CD4-positive, alpha-beta memory T cell (primary cell): ENCODE measurements around the gene PAM16. TPM values are rescaled to one million over a fixed set of nuclear protein-coding genes. Genes with fewer than 3 reads are reported as not detected.

ENCODE experiments used
- CTCF ChIA-PET: fragments of 350-600 bp; sonication (Branson Sonifier 250); formaldehyde crosslinking; loops from one replicate; lab custom pipeline; 2021; ENCODE audit warnings: inconsistent platforms; ENCODE audit not compliant: partially characterized antibody; lab: Charles Lee
- POLR2A ChIA-PET: fragments of 350-600 bp; sonication (Branson Sonifier 250); formaldehyde crosslinking; loops from one replicate; lab custom pipeline; 2021; ENCODE audit not compliant: partially characterized antibody; lab: Charles Lee
- DNase-seq, 5 donors: peaks; one replicate each; pipeline versions ENCODE4 v3.0.0 to v3.0.0-alpha.2; 2020 to 2022; ENCODE audit warnings: mixed read lengths in 1 of 5
- H3K27ac ChIP-seq: one replicate; pipeline ENCODE4 v1.7.0; 2013; ENCODE audit warnings: low read depth, low read length
- H3K27me3 ChIP-seq: 2 replicates; pipeline ENCODE4 v1.7.0; 2013; ENCODE audit warnings: mild to moderate bottlenecking, low read length, moderate library complexity; ENCODE audit not compliant: insufficient read depth
- H3K36me3 ChIP-seq: 2 replicates; pipeline ENCODE4 v1.7.0; 2013; ENCODE audit warnings: mild to moderate bottlenecking, low read length, moderate library complexity; ENCODE audit not compliant: insufficient read depth
- H3K4me1 ChIP-seq: 2 replicates; pipeline ENCODE4 v1.7.0; 2013; ENCODE audit warnings: mild to moderate bottlenecking, low read length, moderate library complexity; ENCODE audit not compliant: insufficient read depth
- H3K4me3 ChIP-seq, 2 donors: one replicate each; pipeline ENCODE4 v1.7.0; 2013; ENCODE audit warnings: low read length in 2 of 2, mild to moderate bottlenecking in 1 of 2
- H3K9me3 ChIP-seq, 2 donors: one replicate each; pipeline ENCODE4 v1.7.0; 2013; ENCODE audit warnings: low read length in 2 of 2, control low read depth in 1 of 2; ENCODE audit not compliant: control insufficient read depth in 1 of 2
- H3K27ac Mint-ChIP-seq, 7 donors: one replicate each; pipeline ENCODE4 v1.8.0; 2020 to 2021; ENCODE audit warnings: mixed read lengths in 7 of 7, mild to moderate bottlenecking in 6 of 7, inconsistent platforms in 3 of 7, moderate library complexity in 3 of 7
- H3K27me3 Mint-ChIP-seq, 2 donors: one replicate each; pipeline ENCODE4 v1.8.0; 2020 to 2021; ENCODE audit warnings: mixed read lengths in 2 of 2
- H3K36me3 Mint-ChIP-seq, 2 donors: one replicate each; pipeline ENCODE4 v1.8.0; 2020 to 2021; ENCODE audit warnings: mixed read lengths in 2 of 2, inconsistent platforms in 1 of 2, mild to moderate bottlenecking in 1 of 2
- H3K4me1 Mint-ChIP-seq, 4 donors: one replicate each; pipeline ENCODE4 v1.8.0; 2020 to 2021; ENCODE audit warnings: mixed read lengths in 4 of 4, mild to moderate bottlenecking in 1 of 4
- H3K4me3 Mint-ChIP-seq, 8 donors: one replicate each; pipeline ENCODE4 v1.8.0; 2020 to 2021; ENCODE audit warnings: mixed read lengths in 8 of 8, mild to moderate bottlenecking in 7 of 8, moderate library complexity in 6 of 8, inconsistent platforms in 3 of 8
- H3K9me3 Mint-ChIP-seq, 8 donors: one replicate each; pipeline ENCODE4 v1.8.0; 2020 to 2021; ENCODE audit warnings: mixed read lengths in 8 of 8, mild to moderate bottlenecking in 5 of 8, inconsistent platforms in 3 of 8, moderate library complexity in 1 of 8
- intact Hi-C: fragments of 100-400 bp; cut with micrococcal nuclease; formaldehyde crosslinking; loops from one replicate; pipeline ENCODE4 v1.15.1; 2023
- polyA plus RNA-seq, 2 donors: library from polyadenylated mRNA; unstranded; fragments of 300-500 nt; fragmentation: Illumina TruSeq; gene quantifications; one replicate each; pipeline ENCODE4 v1.2.3, GENCODE V29; 2021
- total RNA-seq, 2 experiments: library from RNA; stranded (reverse); gene quantifications; one replicate each; pipeline ENCODE4 v1.2.3, GENCODE V29; 2021

Gene PAM16
- total and polyA plus RNA-seq, 4 experiments from 2014 or later: 34.6 to 54.8 (median 36.7) TPM

DNA sequence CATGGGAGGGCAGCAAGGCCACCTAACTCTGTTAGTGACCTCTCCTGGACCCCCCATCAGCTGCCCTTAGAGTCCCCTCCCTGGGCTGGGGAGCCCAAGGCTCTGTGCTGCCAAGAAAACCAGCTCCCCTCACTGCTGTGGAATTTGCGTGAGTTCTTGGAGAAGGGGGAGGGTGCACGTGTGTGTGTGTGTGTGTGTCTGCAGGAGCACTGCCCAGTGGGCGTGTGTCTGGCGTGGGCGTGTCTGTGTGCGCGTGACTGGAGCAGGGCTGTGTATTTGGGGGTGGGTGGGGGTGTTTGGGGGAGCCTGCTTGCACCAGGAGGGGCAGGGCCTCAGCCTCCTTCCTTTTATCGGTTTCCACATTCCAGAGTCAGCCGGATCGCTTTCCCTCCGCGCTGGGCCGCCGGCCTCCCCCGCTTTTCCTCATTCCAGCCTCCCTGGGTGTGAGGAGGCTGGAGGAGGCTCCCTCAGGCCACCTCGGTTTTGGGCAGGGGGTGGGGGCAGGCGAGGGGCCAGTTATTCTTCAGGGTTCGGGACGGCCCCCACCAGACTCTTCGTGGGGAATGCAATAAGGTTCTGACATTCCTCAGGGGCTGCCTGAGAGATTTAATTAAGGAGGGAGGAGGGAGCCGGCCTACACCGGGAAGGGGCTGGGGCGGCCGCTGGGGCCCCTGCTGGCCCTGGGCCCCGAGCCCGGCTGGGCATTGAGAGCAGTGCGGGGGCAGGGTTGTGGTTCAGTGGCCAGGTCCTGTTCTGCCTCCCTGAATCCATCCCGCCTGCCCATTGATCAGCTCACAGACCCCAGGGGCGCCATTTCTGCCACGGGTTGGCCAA lies 23.0 kb upstream of the PAM16 start:
- Mint-ChIP-seq H3K4me3 (peak overlapping the region in 2 of 8 donors; percentile 17 to 57), H3K4me1 (peaks cover 12 to 51% (median 33%) of the 10 kb centered on the region in 4 donors), H3K9me3 (peaks cover 0 to 2% (median 0%) of the 10 kb centered on the region in 8 donors), H3K27me3 (no peaks in the 10 kb centered on the region), H3K27ac (peak overlapping the region in 6 of 7 donors; percentile 32 to 89 (median 72)), H3K36me3 (peaks cover 0 to 24% of the 10 kb centered on the region in 2 donors)
- H3K27me3 ChIP-seq: no peaks in the 10 kb centered on the region
- peaks cover 43% of the 10 kb centered on the region for H3K4me1 ChIP-seq
- ChIA-PET CTCF (interaction anchor here (1.0 to 2.2 kb wide), 3 partner anchors 15 to 114 kb away, joined by 4 to 6 read pairs (median 4); no protein-coding TSS in a partner anchor), POLR2A (no interaction called here)
- no peak overlapping the region for H3K4me3 ChIP-seq
- no peak overlapping the region for H3K27ac ChIP-seq
- H3K36me3 ChIP-seq: peaks cover 3% of the 10 kb centered on the region
- intact Hi-C loops: no loop called here
- no peaks in the 10 kb centered on the region for H3K9me3 ChIP-seq
- DNase-seq: no peak

GRCh38 chr16:4373356-4373908 lies 22.3 kb upstream of the PAM16 start:
- Mint-ChIP-seq H3K27me3 (no peaks in the 10 kb centered on the region), H3K27ac (peak overlapping the region in 2 of 7 donors; percentile 32 to 85), H3K4me1 (peaks cover 12 to 56% (median 36%) of the 10 kb centered on the region in 4 donors), H3K4me3 (peak overlapping the region in 1 of 8 donors; percentile 35), H3K9me3 (peaks cover 0 to 2% (median 0%) of the 10 kb centered on the region in 8 donors), H3K36me3 (peaks cover 0 to 24% of the 10 kb centered on the region in 2 donors)
- Histone ChIP-seq H3K4me3 (no peak overlapping the region), H3K27ac (no peak overlapping the region), H3K9me3 (no peaks in the 10 kb centered on the region), H3K4me1 (peaks cover 43% of the 10 kb centered on the region), H3K27me3 (no peaks in the 10 kb centered on the region), H3K36me3 (peaks cover 3% of the 10 kb centered on the region)
- POLR2A ChIA-PET: interaction anchor here (0.7 to 1.3 kb wide), 3 partner anchors 14 to 92 kb away, joined by 3 to 4 read pairs (median 3); no protein-coding TSS in a partner anchor
- intact Hi-C loops: no loop called here
- no peak for DNase-seq
- CTCF ChIA-PET: interaction anchor here (1.1 to 2.2 kb wide), 2 partner anchors 14 to 29 kb away, joined by 3 to 6 read pairs; no protein-coding TSS in a partner anchor

- no peaks in the 10 kb centered on the region for H3K27me3 Mint-ChIP-seq
- H3K4me3 Mint-ChIP-seq: peak overlapping the region; percentile 48 to 90 (median 83)
- intact Hi-C loops: no loop called here
- peaks cover 10 to 53% (median 31%) of the 10 kb centered on the region in 4 donors for H3K4me1 Mint-ChIP-seq
- peak overlapping the region; percentile 36 for H3K27ac ChIP-seq
- peak overlapping the region in 1 of 2 donors; percentile 42 for H3K4me3 ChIP-seq
- H3K36me3 ChIP-seq: peaks cover 3% of the 10 kb centered on the region
- no peak for DNase-seq
- no peaks in the 10 kb centered on the region for H3K27me3 ChIP-seq
- ChIA-PET CTCF (interaction anchor here (1.1 kb wide), 1 partner anchor 30 kb away, joined by 3 read pairs; no protein-coding TSS in a partner anchor), POLR2A (interaction anchor here (0.7 to 1.3 kb wide), 4 partner anchors 14 to 93 kb away, joined by 3 to 4 read pairs (median 3); no protein-coding TSS in a partner anchor)
- peaks cover 42% of the 10 kb centered on the region for H3K4me1 ChIP-seq
- H3K9me3 Mint-ChIP-seq: peaks cover 0 to under 1% (median 0%) of the 10 kb centered on the region in 8 donors
- H3K9me3 ChIP-seq: no peaks in the 10 kb centered on the region
- H3K36me3 Mint-ChIP-seq: peaks cover 0 to 24% of the 10 kb centered on the region in 2 donors
- peak overlapping the region; percentile 6 to 93 (median 77) for H3K27ac Mint-ChIP-seq
Observed at GRCh38 chr16:4372578-4373355, 21.6 kb upstream of the PAM16 start.

- Mint-ChIP-seq H3K9me3 (no peaks in the 10 kb centered on the region), H3K27me3 (no peaks in the 10 kb centered on the region), H3K36me3 (peaks cover 5 to 27% of the 10 kb centered on the region in 2 donors), H3K27ac (peak overlapping the region; percentile 70 to 93 (median 81)), H3K4me1 (peaks cover 13 to 54% (median 30%) of the 10 kb centered on the region in 4 donors), H3K4me3 (peak overlapping the region; percentile 77 to 90 (median 84))
- DNase-seq: peak in 1 of 5 donors; percentile 30
- H3K27me3 ChIP-seq: no peaks in the 10 kb centered on the region
- intact Hi-C loops: no loop called here
- ChIA-PET POLR2A (interaction anchor here (0.7 to 1.3 kb wide), 3 partner anchors 13 to 94 kb away, joined by 3 to 4 read pairs (median 3); no protein-coding TSS in a partner anchor), CTCF (no interaction called here)
- peak overlapping the region; percentile 36 for H3K27ac ChIP-seq
- H3K36me3 ChIP-seq: peaks cover 5% of the 10 kb centered on the region
- H3K4me1 ChIP-seq: peaks cover 40% of the 10 kb centered on the region
- H3K4me3 ChIP-seq: peak overlapping the region in 1 of 2 donors; percentile 42
- H3K9me3 ChIP-seq: no peaks in the 10 kb centered on the region
Observed at GRCh38 chr16:4372001-4372577, 21.0 kb upstream of the PAM16 start.

GRCh38 chr16:4371357-4372000 lies 20.4 kb upstream of the PAM16 start, which contains the start of gene VASN:
TSS of gene VASN (plus strand) at chr16:4371848. CDS start at chr16:4380878, 9,030 bp downstream.
- DNase-seq: peak; percentile 69 to 78 (median 71)
- H3K36me3 ChIP-seq: peaks cover 5% of the 10 kb centered on the region
- peaks cover 11 to 54% (median 28%) of the 10 kb centered on the region in 4 donors for H3K4me1 Mint-ChIP-seq
- H3K27me3 ChIP-seq: no peaks in the 10 kb centered on the region
- peak within 1 kb of the TSS; percentile 36 for H3K27ac ChIP-seq
- no peaks in the 10 kb centered on the region for H3K27me3 Mint-ChIP-seq
- ChIA-PET CTCF (interaction anchor here (0.8 to 1.7 kb wide), 3 partner anchors 12 to 177 kb away, joined by 3 to 5 read pairs (median 3); no protein-coding TSS in a partner anchor), POLR2A (interaction anchor here (0.9 to 2.0 kb wide), 2 partner anchors 10 to 44 kb away, joined by 3 to 7 read pairs; no protein-coding TSS in a partner anchor)
- H3K4me1 ChIP-seq: peaks cover 40% of the 10 kb centered on the region
- H3K4me3 ChIP-seq: peak within 1 kb of the TSS in 1 of 2 donors; percentile 42
- peaks cover 7 to 28% of the 10 kb centered on the region in 2 donors for H3K36me3 Mint-ChIP-seq
- H3K9me3 Mint-ChIP-seq: no peaks in the 10 kb centered on the region
- H3K4me3 Mint-ChIP-seq: peak within 1 kb of the TSS; percentile 77 to 90 (median 84)
- peak within 1 kb of the TSS; percentile 70 to 93 (median 81) for H3K27ac Mint-ChIP-seq
- no peaks in the 10 kb centered on the region for H3K9me3 ChIP-seq
- intact Hi-C loops: loop anchor here (1.0 kb wide), 1 partner anchor 43 kb away; no protein-coding TSS in a partner anchor
